Vagina (tissue), 2 donors: ENCODE measurements around the gene TBC1D14.

Source experiments
- CTCF ChIP-seq, 3 experiments: fragments of 450-650 bp in 2 of 3; fragments of 200-600 bp in 1 of 3; sonication (generic) in 1 of 3; IDR thresholded peaks; one replicate each; pipeline ENCODE4 v1.5.1; 2017 to 2019; ENCODE audit warnings: antibody characterized with exemption in 3 of 3, mild to moderate bottlenecking in 2 of 3, moderate library complexity in 2 of 3
- POLR2A ChIP-seq, 2 donors: fragments of 450-650 bp; IDR thresholded peaks; one replicate each; pipeline ENCODE4 v1.6.1; 2017; ENCODE audit warnings: antibody characterized with exemption in 2 of 2, mild to moderate bottlenecking in 2 of 2, moderate library complexity in 2 of 2
- POLR2AphosphoS5 ChIP-seq, 2 donors: sonication (generic); formaldehyde crosslinking; IDR thresholded peaks; one replicate each; pipeline ENCODE4 v1.9.0; 2017; ENCODE audit warnings: antibody characterized with exemption in 2 of 2, mild to moderate bottlenecking in 2 of 2, low read depth in 1 of 2; ENCODE audit not compliant: insufficient read depth in 1 of 2

GRCh38 chr4:6901669-6902317 is 7.8 kb upstream of the TBC1D14 start:
- TF ChIP-seq CTCF (IDR thresholded peaks at IDR 0.05) (no peak), POLR2A (IDR thresholded peaks at IDR 0.05) (no peak), POLR2AphosphoS5 (IDR thresholded peaks at IDR 0.05; ENCODE audit: insufficient read depth in 1 of 2, low read depth in 1 of 2) (no peak)
